HG03103 (cell line): ENCODE data around the gene HSPA4.
"Not testable (repeated sequence)": the region's sequence is repeated elsewhere in the genome, so short reads cannot be mapped to it uniquely, and the experiment has no call there.

Experiments used
- ATAC-seq: cut with Tn5 transposase; IDR thresholded peaks from one replicate; pipeline ENCODE4 v1.9.1; 2021; ENCODE audit warnings: low read depth; ENCODE audit not compliant: unreplicated experiment

HSPA4 gene

DNA sequence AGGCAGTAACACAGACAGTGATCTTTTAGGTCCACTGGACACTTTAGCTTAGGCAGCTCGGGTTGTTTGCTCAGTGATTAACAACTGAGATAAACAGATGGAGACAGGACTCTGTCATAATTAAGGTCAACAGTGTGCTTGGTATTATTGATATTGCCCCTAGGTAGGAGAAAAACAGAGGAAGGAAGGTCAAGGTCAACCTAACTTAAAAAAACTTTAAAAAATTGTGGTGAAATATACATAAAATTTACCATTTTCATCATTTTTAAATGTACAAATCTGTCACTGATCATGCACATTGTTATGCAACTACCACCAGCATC is 2.1 kb upstream of the HSPA4 start:
- no peak for ATAC-seq

DNA sequence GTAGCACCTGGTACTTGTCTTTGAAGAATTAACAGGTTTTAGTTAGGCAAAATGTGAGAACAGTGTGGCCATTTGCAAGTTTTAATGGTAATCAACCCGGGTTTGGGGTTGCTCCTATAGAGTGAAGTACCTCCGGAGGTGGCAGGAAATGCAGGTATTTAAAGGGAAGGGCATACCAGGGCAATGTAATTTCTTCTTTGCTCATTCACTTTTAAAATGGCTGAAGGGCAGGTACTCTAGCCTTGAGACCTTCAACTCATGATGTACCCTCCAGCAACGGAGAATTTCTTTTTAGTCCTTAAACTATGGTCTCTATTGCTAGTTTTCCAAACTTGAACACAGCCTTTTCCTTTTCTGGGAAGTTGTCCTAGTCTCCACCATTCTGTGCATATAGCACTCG is 1.3 kb upstream of the HSPA4 start:
- no peak for ATAC-seq

DNA sequence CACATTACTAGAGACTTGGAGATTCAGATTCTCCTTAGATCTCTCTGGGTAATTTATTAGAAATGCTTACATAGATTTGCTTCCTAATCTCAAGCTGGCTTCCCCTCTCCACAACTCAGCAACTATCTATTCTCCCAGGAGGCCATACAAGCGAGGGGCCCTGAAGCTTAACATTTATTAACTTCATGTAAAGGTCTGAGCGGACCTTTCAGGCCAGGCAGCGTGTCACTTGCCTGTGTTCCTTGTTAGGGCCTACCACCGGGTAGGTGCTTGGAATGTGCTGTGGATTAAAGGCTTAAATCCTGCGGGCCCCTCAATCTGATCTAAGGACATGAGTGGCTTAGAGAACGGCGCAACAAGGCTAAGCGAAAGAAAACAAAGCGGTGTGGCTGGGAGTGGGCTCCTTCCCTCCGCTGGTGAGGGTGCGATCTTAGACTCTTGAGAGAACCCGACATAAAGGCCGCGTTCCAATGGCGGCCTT is 712 bp upstream of the HSPA4 start:
- ATAC-seq: no peak

DNA sequence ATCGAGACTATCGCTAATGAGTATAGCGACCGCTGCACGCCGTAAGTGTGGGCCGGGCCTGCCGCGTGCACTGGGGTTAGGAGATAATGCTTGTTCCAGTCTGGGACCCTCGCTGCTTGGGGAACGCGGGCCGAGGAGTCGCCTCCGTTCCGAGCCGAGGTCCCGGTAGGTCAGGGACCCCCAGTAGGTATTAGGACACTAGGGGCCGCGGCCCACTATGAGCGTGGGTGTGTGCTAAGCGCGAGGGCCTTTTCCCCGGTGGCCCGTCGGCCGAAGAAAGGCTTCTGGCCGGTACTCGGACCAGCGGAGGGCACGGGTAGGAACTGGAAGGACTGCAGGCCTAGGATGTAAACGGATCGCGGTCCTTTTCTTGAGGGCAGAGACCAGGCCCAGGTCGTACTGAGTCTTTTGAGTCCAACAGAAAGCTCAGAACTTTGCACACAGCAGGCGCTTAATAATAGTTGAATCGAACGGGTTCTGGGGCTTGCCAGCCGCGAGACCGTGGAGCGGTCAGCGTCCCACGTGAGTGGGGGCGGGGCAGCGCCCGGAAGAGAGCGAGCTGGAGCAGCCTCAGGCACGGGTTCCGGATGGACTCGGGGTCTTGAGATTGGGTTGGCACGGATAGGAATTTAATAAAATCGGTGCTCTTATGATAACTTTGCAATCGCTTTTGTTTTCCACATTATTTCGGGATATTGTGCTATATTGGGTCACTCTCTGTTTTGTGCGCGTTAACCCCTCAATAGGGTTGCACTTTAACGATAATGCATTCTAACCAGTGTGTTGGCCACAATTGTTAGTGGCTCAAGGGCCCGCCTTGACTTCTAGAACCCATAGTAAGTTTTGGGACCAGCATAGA is 733 bp downstream of the HSPA4 start:
- peak; percentile 27 for ATAC-seq

DNA sequence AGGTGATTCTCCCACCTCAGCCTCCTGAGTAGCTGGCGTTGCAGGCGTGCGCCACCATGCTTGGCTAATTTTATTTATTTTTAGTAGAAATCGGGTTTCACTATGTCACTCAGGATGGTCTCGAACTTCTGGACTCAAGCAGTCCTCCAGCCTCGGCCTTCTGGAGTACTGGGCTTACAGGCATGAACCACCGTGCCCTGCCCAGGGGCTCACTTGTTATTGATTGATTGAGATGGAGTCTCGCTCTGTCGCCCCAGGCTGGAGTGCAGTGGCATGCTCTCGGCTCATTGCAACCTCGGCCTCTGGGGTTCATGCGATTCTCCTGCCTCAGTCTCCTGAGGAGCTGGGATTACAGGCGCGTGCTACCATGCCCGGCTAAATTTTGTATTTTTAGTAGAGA is 1.6 kb downstream of the HSPA4 start:
- ATAC-seq: no peak

DNA sequence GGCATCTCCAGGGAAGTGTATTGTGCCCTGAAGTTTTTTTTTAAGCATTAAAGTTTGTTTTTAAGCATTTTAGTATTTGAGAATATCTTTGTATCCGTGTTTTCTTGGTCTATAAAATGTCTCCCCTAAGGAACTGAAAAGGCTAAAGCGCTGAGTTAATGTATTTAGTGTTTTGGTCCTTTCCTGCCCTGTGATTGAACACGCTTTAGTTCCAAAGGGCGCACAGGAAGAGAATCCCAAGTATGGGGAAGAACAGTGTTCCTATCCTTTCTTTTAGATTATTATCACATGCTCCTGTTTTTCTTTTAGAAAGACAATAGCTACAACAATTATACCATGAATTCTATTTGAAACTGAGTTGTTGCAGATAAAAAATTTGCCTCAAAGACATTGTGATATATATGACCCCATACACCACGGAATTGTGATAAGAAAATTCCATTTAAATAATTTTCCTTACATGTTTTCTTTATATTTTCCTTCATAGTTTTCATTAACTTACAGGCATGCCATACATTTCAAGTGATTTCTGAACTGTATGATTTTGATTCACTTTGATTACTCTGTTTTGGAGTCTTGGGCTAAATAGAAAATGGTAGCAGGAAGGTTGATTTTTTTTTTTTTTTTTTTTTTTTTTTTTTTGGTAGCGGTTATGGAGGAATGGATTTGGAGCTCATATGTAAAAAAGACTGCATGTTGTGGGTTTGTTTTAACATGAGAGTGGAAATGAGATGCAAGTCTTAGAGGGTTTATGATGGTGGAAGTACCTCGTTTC is 3.1 kb downstream of the HSPA4 start:
- ATAC-seq: no peak

DNA sequence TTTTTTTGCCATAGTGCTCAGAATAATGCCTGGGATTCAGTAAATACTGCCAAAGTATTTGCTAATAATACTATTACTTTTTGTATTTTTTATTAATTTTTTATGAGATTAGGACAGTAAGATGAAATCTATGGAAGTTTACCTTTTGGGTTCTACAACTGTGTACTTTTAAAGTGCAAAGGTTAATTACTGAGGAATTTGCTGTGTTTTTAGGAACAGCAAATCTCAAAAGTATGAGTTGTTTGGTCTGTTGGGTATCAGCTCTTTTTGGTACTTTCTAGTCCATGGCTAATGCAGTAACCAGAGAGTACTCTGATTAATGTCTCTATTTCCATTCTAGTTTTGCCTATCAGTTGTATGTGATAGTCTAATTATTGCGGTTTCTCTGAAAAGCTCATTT is 5.1 kb downstream of the HSPA4 start:
- ATAC-seq: no peak

DNA sequence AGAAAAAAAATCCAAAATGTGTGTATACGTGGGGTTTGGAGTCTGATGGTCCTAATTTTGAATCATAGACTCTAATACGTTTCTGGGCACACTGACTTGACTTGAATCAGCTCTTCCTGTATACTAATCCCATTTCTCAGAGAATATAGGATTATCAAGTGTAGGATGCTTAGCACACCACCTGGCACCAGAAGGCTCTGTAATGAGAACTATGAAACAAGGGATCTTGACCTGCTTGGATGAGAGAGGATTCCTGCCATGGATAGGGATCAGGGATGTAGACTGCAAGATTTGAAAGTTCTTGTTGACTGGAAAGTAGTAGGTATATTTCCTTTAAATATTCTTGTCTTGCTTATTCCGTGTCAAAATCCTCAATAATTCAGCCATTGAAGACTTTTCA is 7.8 kb downstream of the HSPA4 start:
- no peak for ATAC-seq

DNA sequence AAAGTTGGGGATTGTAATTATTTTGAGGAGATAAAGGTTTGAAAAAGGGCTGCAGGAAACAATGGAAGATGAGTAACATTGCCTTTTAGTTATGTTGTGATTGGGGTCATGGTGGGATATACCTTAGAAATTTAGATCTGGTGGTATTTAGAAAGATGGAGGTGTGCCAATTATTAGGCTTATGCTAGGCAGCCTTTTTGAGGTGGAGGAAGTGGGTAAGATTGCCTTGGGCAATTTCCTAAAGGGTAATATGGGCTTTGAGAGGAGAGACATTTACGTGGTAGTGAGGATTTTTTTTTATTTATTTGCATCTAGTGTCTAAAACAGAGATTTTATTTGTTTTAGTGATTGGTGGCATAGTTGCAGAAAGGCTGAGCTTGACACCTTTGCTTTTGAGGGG is 10.5 kb downstream of the HSPA4 start:
- ATAC-seq: no peak

DNA sequence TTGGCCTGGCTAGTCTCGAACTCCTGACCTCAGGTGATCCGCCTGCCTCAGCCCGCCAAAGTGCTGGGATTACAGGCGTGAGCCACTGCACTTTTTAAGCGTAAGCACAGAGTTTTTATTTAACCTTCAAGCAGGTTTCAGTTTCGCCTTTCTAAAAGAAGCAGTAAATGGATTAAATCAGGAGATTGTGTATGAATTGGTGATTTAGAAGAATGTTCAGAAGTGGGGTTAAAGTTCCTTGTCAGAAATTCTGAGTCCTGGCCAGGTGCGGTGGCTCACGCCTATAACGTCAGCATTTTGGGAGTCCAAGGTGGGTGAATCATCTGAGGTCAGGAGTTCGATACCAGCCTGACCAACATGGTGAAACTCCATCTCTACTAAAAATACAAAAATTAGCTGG is 12.2 kb downstream of the HSPA4 start:
- no peak for ATAC-seq

DNA sequence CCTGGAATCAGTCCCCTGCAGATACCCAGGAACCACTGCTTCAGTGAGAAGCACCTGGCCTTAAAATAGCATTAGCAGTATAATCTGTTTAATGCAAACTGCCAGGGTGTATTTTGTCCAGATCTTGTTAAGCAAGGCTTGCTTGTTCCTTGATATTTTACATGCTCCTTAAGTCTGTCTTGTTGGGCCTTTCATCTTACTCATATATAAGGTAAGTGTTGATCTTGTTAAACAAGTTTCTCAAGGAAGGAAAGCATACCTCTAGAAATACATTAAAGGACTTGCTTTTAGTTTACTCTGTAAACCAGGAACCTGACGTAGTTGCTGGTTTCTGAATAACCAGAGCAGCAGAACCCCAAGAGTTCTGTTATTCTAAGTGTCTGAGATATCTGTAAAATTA is 13.7 kb downstream of the HSPA4 start:
- no peak for ATAC-seq

DNA sequence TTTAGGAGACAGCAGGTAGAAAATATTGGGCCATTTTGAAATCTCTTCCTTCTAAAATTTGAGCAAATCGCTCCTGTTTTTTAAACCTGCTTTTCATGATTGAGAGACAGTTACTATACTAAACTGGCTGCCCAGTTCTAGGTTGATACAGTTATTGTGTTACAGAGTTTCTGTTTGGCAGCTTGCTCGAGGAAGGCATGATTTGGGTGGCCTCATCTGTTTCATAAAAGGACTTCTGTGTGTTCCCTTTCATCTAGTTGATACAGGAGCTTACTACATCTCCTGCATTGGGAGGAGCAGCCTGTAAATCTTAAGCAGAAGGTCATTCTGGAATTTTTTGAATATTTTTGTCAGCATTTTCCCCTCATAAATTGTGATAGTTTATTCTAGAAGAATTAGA is 14.2 kb downstream of the HSPA4 start:
- ATAC-seq: no peak

DNA sequence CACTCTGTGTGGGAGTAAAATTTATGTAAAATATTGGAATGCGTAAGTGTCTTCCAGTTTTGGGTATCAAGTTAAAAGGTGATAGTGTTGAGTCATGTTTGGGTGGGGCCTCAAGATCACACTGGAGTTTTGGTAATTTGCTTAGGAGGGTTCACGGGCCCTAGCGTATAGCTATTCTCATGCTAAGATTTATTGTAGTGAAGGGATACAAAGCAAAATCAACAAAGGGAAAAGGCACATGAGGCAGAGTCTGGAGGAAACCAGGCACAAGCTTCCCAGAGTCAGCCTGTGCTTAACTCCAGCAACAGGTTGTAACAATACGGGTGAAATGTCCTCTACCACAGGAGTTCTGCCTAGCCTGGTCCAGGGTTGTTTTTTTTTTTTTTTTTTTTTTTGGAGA is 20.2 kb downstream of the HSPA4 start:
- ATAC-seq: no peak

DNA sequence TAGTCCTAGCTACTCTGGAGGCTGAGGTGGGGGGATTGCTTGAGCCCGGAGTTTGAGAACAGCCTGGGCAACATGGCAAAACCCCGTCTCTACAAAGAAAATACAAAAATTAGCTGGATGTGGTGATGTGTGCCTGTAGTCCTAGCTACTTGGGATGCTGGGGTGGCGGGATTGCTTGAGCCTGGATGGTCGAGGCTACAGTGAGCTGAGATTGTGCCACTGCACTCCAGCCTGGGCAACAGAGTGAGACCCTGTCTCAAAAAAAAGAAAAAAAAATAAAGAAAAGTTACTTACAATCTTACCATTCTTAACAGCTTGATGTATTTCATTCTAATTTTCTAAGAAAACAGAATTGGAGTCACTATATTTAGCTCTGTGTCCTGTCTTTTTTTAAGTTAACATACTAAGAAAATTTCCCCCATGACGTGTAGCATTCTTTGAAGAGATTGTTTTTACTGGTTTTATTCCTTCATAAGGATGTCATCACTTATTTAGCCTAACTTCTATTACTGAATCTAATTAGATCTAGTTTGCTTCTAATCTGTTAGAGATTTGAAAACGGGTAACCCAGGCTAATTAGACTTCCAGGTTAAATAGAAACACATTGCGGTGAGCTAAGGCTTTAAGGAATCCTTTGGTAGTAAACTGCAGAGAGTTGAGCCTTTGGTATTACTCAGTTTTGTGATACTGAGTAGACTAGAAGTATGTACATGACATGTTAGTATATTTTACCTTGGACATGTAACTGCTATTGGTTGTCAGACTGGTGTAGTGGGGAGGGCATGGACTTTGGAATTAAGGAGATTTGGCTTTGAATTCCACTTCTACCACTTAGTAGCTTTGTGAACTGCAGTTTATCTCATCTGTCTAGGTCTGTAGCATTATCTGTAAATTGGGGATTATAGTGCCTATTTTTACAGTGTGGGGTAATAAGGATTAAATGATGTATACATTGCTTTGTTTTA is 24.0 kb downstream of the HSPA4 start:
- no peak for ATAC-seq

DNA sequence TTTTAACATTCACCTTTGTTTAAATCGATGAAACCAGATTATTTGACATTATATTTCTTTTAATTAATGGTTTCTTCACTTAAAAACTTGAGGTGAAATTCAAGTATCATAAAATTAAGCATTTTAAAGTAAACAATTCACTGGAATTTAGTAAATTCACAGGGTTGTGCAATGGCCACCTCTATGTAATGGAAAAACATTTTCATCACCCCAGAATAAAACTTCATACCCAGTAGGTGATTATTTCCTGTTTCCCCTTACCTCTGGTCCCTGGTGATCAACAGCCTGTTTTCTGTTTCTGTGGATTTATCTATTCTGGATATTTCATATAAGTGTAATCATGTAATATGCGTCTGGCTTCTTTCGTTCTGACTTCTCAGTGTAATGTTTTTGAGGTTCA is 27.2 kb downstream of the HSPA4 start:
- ATAC-seq: no peak

DNA sequence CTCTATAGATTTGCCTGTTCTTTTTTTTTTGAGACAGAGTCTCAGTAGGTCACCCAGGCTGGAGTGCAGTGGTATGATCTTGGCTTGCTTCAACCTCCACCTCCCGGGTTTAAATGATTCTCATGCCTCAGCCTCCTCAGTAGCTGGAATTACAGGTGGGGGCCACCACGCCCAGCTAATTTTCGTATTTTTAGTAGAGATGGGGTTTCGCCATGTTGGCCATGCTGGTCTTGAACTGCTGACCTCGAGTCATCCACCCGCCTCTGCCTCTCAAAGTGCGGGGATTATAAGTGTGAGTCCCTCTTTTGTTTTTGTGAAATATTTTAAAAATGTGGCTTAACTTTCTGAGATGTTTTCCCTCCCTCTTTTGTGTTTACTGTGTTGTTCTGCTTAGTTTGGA is 29.2 kb downstream of the HSPA4 start:
- no peak for ATAC-seq

DNA sequence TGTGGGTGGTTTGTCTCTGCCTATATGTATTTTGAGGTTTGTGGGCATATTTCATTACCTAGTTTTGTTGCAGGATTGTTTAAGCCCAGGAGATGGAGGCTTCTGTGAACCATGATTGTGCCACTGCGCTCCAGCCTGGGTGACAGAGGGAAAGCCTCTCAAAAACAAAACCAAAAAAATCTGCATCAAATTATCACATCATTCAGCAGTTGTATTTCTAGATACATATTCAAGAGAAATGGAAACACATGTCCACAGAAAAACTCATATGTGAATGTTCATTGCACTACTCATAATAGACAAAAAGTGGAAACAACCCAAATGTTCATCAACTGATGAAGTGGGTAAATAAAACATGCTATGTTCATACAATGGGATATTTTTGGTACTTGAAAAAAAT is 29.9 kb downstream of the HSPA4 start:
- no peak for ATAC-seq

DNA sequence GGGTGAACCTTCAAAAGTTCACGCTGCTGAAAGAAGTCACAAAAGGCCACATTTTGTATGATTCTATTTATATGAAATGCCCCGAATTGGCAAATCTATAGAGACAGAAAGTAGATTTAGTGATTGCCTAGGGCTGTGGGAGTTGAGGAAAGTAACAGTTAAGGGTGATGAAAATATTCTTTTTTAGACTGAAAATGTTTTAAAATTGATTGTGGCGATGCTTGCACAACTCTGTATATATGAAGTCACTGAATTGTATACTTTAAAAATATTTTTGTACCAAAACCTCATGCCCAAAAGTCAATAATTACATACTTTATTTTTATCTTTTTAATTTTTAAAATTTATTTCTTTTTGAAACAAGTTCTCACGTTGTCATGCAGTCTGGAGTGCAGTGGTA is 30.3 kb downstream of the HSPA4 start:
- no peak for ATAC-seq

DNA sequence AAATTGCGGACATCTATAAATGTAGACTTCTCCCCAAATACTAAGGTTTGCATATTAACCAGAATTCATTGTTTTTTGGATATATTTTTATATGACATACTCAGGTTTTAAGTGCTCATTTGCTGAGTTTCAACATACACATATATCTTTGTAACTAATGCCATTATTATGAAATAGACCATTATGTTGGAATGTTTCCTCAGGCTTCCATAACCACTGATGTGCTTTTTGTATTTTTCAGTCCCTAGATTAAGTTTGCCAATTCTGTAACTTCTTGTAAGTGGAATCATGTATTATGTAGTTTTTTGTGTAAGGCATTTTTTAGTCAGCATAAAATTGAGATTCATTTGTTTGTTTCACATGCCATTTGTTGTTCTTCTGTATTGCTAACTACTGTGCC is 32.1 kb downstream of the HSPA4 start:
- ATAC-seq: no peak

DNA sequence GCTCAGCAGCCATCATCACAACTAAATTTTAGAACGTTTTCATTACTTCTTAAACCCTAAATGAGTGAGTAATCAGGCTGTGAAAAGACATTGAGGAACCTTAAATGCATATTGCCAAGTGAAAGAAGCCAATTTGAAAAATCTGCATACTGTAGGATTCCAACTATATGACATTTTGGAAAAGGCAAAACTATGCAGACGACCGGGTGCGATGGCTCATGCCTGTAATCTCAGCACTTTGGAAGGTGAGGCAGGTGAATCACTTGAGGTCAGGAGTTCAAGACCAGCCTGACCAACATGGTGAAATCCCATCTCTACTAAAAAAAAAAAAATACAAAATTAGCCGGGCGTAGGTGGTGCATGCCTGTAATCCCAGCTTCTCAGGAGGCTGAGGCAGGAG is 33.4 kb downstream of the HSPA4 start:
- ATAC-seq: not testable (repeated sequence)

DNA sequence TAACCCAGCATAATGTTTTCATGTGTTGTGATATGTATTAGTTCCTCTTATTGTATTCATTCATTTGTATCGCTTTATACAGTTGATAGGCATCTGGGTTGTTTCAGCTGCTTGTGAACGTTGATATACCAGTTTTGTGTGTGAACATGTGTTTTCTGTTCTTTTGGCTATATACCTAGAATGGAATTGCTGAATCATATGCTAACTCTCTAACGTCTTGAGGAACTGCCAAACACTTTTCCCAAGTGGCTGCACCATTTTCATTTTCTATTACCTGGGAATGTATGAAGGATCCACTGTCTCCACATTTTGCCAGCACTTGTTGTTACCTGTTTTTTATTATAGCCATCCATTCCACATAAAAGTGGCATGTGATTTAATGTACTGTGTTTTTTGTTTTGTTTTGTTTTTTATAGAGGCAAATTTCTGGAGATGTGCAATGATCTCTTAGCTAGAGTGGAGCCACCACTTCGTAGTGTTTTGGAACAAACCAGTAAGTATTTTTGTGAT is 34.6 kb downstream of the HSPA4 start:
- no peak for ATAC-seq
